Left renal pelvis (tissue), 4 donors: Measurements from ENCODE around the gene NIM1K. TPM values are rescaled to one million over a fixed set of nuclear protein-coding genes. Genes with fewer than 3 reads are reported as not detected.
"Not testable (repeated sequence)": the region's sequence is repeated elsewhere in the genome, so short reads cannot be mapped to it uniquely, and the experiment has no call there.

Experiments used
- DNase-seq, 4 donors: peaks; one replicate each; pipeline ENCODE4 v3.0.0-alpha.2; 2013; ENCODE audit warnings: low read depth in 4 of 4, low spot score in 3 of 4
- polyA plus RNA-seq, 4 donors: library from polyadenylated mRNA; unstranded; fragments of 120-200 nt; gene quantifications; one replicate each; pipeline ENCODE4 v1.2.1, GENCODE V29; 2013; ENCODE audit not compliant: insufficient read length in 4 of 4

Gene NIM1K
- polyA plus RNA-seq, 4 donors: 0.30 to 0.78 (median 0.53) TPM

GRCh38 chr5:43183101-43183500, 8.9 kb upstream of the NIM1K start:
- not testable (repeated sequence) for DNase-seq

DNA sequence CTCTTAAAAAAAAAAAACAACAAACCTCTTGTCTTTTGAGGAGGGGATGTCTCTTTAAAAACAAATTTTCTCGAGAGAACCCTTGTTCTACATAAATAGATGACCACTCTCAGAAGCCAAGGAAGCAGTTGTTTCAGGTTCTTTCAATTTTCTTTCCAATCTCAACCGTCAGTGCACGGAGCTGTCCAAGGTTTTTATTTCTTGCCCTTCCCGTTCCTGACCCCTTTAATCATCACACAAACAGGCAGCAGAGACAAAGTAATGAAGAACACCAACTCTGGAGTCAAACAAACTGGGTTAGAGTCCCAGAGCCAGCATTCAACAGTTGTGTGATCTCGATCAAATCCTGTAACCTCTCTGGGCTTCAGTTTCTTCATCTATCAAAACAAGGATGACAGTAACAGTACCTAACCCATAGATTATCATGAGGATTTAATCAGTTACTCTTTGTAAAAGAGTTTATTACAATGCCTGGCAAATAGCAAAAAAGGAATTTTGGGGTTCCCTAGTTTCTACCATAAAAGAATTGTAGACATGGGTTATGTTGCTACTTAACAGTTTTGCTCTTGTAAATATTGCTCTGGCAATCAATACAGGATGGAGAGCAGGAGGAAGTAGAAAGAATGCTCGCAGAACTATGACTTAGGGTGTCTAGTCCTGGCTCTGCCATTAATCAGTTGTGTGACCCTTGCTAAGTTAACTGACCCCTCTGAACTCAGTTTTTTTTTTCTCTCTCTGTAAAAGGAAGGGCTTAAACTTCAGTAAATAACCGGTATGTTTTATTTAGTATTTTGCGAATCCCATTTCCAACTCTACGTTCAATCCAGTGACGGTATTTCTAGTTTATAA, 1.0 kb upstream of the NIM1K start:
- DNase-seq: no peak

DNA sequence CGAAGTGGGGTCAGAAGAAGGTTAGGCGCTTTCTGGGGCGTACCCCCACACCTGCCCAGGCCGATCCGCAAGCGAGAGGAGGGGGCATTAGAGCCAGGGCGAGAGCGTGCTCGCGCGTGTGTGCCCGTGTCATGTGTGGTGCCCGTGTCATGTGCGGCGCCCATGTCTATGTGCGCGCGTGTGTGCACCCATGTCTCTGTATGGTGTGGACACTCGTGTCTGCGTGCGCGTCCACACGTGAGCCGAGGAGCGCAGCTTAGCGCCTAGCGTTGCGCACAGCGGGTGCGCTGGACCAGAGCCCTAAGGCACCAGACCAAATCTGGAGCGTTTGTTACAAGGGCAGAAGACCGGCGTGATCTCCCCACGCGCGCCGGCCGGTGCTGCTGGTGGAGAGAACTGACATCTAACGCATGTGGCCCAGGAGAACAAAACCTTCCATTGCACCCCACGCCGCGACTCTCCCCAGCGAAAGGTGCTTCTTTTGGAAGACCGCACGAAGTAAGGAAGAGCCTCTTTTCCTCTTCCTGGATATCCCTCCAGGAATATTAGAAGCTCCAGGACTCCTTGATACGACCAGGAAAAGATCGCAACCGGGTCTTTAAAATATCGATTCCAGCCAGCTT, 644 bp downstream of the NIM1K start:
- no peak for DNase-seq

DNA sequence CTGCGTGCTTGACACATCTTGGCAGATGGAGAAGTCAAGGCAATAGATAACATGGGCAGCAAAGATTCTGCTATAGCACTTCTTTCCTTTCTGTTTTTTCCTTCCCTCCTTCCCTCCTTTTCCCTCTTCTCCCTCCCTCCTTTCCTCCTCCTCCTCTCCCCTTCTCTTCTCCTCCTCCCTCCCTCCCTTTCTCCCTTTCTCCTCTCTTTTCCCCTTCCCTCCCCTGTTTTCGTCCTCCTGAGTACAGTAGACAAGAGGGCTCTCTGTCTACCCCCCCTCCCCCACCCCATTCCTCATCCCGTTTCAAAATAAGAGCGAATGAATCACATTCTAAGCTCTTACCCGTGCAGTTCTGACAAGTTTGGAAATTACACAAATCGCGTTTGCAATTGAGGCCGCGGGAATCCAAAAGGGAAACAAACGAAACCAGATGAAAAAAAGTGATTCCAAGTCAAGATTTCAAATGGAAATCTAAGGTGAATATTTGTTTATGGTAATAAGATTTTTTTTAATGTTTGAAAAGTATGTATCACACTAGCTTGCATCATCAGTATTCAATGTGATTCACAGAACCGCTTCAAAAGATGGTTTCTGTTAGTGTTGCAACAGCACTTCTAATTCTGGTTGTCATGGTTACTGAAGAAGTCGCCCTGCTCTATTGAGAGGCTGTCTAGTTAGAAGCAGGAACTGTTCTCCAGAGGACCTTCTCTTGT, 1.3 kb downstream of the NIM1K start:
- no peak for DNase-seq

DNA sequence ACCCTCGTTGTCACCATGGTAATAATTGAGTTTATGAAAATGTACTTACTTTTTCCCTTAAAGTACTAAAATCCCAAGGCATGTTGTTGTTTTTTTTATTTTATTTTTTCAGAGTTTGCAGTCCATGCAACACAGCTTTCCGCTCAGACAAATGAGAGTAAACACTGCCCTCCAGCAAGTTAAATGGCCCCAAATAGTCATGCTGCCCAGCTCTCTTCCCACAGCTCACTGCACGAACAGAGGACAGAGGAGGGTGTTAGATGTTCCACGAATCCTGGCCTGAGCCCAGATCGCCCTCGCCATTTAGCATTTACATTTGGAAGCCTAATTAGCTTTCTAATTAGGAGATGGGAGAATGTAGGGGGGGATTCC, 1.9 kb downstream of the NIM1K start:
- DNase-seq: no peak

DNA sequence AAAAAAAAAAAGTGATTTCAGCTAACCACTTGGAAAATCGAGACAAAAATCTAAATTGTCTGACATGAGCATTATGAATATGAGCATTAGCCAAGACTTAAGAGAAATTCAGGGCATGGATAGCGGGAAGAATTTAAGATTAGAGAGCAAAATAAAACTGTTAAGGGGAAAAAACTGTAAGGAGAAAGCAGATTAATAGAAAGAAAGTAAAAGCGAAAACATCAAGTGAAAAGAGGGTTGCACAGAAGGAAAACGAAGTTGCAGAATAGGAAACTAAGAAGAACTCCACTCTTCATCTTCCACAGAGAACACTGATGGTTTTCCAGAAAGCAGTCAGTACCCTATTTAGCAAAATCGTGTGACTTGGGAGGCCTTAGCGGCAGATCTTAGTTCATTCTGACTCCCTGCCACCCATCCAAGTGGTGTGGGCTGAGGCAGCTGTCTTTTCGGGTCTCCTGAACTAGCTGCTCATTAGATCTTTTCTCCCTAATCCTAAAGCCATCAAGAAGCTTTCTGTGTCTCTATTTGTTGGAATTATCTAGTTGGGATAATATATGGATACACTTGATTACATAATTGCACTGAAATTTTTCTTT, 3.7 kb downstream of the NIM1K start:
- no peak for DNase-seq

- no peak for DNase-seq
Measured at GRCh38 chr5:43197535-43197934, 5.5 kb downstream of the NIM1K start.

- not testable (repeated sequence) for DNase-seq
Measured at GRCh38 chr5:43201442-43201841, 9.4 kb downstream of the NIM1K start.

- no peak for DNase-seq
Measured at GRCh38 chr5:43202380-43202779, 10.4 kb downstream of the NIM1K start.

GRCh38 chr5:43203373-43203772, 11.3 kb downstream of the NIM1K start:
- no peak for DNase-seq

GRCh38 chr5:43204958-43205357, 12.9 kb downstream of the NIM1K start:
- no peak for DNase-seq

- no peak for DNase-seq
Measured at GRCh38 chr5:43207601-43208000, 15.6 kb downstream of the NIM1K start.

DNA sequence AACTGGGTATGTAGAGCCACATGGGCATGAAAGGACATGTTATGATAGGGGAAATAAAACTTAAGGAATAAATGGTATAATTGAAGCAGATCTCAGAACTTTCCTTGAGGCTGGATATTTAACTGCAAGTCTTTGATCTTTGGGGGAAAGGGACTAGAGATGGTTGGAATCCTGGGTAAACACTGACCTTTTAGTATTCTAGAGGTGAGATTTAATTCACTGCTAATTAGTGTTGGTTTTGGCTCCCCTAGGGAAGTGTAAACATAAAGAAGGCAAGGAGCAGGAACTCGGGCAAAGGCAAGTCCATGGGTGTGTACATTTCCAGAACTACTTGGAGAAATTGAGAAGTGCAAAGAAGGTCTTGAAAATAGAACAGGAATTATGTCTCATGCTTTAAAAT, 16.6 kb downstream of the NIM1K start:
- no peak for DNase-seq

- no peak for DNase-seq
Measured at GRCh38 chr5:43209060-43209459, 17.0 kb downstream of the NIM1K start.

- no peak for DNase-seq
Measured at GRCh38 chr5:43209833-43210232, 17.8 kb downstream of the NIM1K start.

DNA sequence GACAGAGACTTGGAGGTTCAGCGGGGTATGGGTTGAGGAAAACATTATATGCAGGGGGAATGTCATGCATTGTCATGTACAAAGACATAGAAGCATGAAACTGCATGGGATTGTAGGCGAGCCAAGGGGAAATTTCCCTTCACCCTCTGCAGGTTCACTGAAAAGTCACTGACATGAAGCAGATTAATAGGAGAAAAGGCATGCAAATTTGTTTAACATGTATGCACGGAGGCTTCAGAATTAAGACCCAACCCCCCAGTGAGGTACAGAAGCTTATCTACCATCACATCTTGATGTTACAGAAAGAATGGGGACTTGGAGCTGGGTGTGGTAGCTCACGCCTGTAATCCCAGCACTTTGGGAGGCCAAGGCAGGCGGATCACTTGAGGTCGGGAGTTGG, 18.5 kb downstream of the NIM1K start:
- no peak for DNase-seq

- DNase-seq: no peak
Measured at GRCh38 chr5:43213951-43214350, 21.9 kb downstream of the NIM1K start.

GRCh38 chr5:43215073-43215631, 23.1 kb downstream of the NIM1K start:
- no peak for DNase-seq

GRCh38 chr5:43216941-43217340, 24.9 kb downstream of the NIM1K start:
- DNase-seq: no peak

DNA sequence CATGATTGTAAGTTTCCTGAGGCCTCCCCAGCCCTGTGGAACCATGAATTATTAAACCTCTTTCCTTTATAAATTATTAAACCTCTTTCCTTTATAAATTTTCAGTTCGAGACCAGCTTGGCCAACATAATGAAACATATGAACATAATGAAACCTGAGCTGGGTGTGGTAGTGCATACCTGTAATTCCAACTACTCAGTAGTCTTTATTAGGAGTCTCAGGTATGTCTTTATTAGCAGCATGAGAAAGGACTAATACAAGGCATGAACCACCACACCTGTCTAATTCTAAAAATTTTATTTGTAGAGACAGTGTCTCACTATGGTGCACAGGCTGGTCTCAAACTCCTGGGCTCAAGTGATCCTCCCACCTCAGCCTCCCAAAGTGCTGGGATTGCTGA, 27.1 kb downstream of the NIM1K start:
- no peak for DNase-seq

DNA sequence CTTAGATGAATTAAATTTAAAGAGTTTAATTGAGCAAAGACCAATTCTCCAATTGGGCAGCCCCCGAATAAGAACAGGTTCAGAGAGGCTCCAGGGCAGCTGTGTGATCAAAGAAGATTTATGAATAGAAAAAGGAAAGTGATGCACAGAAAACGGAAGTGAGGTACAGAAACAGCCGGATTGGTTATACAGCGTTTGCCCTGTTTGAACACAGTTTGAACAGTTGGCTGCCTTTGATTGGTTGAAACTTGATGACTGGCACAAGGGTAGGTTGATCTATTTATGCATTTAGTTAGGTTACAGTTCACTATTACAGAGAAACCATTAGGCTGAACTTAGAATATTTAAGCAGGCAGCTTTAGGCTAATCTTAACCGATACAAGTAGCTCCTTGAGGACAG, 29.5 kb downstream of the NIM1K start:
- DNase-seq: no peak
